Keratinocyte (primary cell): Measurements from ENCODE around the gene KDM2A. TPM values are rescaled to one million over a fixed set of nuclear protein-coding genes. Genes with fewer than 3 reads are reported as not detected.

ENCODE experiments used
- DNase-seq: peaks from one replicate; pipeline ENCODE4 v3.0.0-alpha.2; 2011; ENCODE audit warnings: low read depth, missing footprints, low spot score
- FAIRE-seq: peaks from 2 replicates; lab custom pipeline; 2011; peaks lifted over from hg19 to GRCh38; lab: Jason Lieb, UNC
- H2AFZ ChIP-seq: 2 replicates; pipeline ENCODE4 v1.6.0; 2012; ENCODE audit warnings: low read length, control low read depth, inconsistent platforms; ENCODE audit not compliant: control insufficient read depth
- H3K27ac ChIP-seq: 2 replicates; pipeline ENCODE4 v1.5.1; 2011; ENCODE audit warnings: low read length; ENCODE audit not compliant: control insufficient read depth, insufficient read depth
- H3K27me3 ChIP-seq: 3 replicates; pipeline ENCODE4 v1.6.0; 2011; ENCODE audit warnings: low read length; ENCODE audit not compliant: control insufficient read depth, insufficient read depth; ENCODE audit errors: extremely low read depth
- H3K36me3 ChIP-seq, 2 experiments: 2 replicates in 1 of 2; 3 replicates in 1 of 2; pipeline ENCODE4 v1.5.1; 2011; ENCODE audit warnings: low read length in 2 of 2, mild to moderate bottlenecking in 1 of 2; ENCODE audit not compliant: control insufficient read depth in 2 of 2, insufficient read depth in 2 of 2; ENCODE audit errors: extremely low read depth in 1 of 2
- H3K4me1 ChIP-seq: 3 replicates; pipeline ENCODE4 v1.5.1; 2011; ENCODE audit warnings: low read length; ENCODE audit not compliant: control insufficient read depth, insufficient read depth; ENCODE audit errors: extremely low read depth
- H3K4me2 ChIP-seq: 3 replicates; pipeline ENCODE4 v1.6.0; 2011; ENCODE audit warnings: low read depth, low read length; ENCODE audit not compliant: control insufficient read depth, insufficient read depth; ENCODE audit errors: extremely low read depth
- H3K4me3 ChIP-seq, 3 experiments: fragments of 200-600 bp in 1 of 3; sonication (generic) in 1 of 3; 2 replicates in 2 of 3; 3 replicates in 1 of 3; pipeline ENCODE4 v1.5.1; 2011 to 2016; ENCODE audit warnings: low read length in 3 of 3, mild to moderate bottlenecking in 3 of 3, control low read depth in 2 of 3, inconsistent platforms in 1 of 3, low read depth in 1 of 3, mixed read lengths in 1 of 3, mixed run types in 1 of 3, moderate library complexity in 1 of 3; ENCODE audit not compliant: control insufficient read depth in 2 of 3, insufficient read depth in 2 of 3; ENCODE audit errors: extremely low read depth in 1 of 3
- H3K79me2 ChIP-seq: 2 replicates; pipeline ENCODE4 v1.6.0; 2012; ENCODE audit warnings: low read length; ENCODE audit not compliant: control insufficient read depth, insufficient read depth
- H3K9ac ChIP-seq: 3 replicates; pipeline ENCODE4 v1.6.0; 2011; ENCODE audit warnings: low read length; ENCODE audit not compliant: control insufficient read depth, insufficient read depth; ENCODE audit errors: extremely low read depth
- H3K9me1 ChIP-seq: 3 replicates; pipeline ENCODE4 v1.6.0; 2011; ENCODE audit warnings: low read length; ENCODE audit not compliant: control insufficient read depth, insufficient read depth; ENCODE audit errors: extremely low read depth
- H3K9me3 ChIP-seq: 2 replicates; pipeline ENCODE4 v1.5.1; 2012; ENCODE audit warnings: low read depth, low read length; ENCODE audit not compliant: control insufficient read depth
- H4K20me1 ChIP-seq: 3 replicates; pipeline ENCODE4 v1.6.0; 2011; ENCODE audit warnings: low read length; ENCODE audit not compliant: control insufficient read depth, insufficient read depth; ENCODE audit errors: extremely low read depth
- EZH2 ChIP-seq: IDR thresholded peaks from one replicate; pipeline ENCODE4 v1.6.1; 2012; ENCODE audit warnings: inconsistent platforms, mild to moderate bottlenecking, low read length, moderate library complexity
- dilution Hi-C: fragments of 300-500 bp; cut with MboI; formaldehyde crosslinking; loops from one replicate; pipeline ENCODE4 v1.7.0; 2020; ENCODE audit warnings: low sequenced_read_pairs; ENCODE audit not compliant: extremely low pct_ligation_motif_present
- polyA plus RNA-seq, 5 experiments: library from polyadenylated mRNA; depleted of rRNA in 3 of 5; stranded (reverse) in 3 of 5; stranded (forward) in 1 of 5; unstranded in 1 of 5; fragments of >200 nt; gene quantifications; 1 replicate in 1 of 5; 2 replicates in 3 of 5; 3 replicates in 1 of 5; pipeline versions ENCODE4 v1.2.1 to v1.2.3, GENCODE V29; 2011 to 2012; ENCODE audit warnings: missing spikeins in 2 of 5, low read depth in 1 of 5, low replicate concordance in 1 of 5
- TF ChIP-seq, protein P1 (sequence below), 3 experiments: IDR thresholded peaks in 1 of 3; conservative IDR thresholded peaks in 1 of 3; optimal IDR thresholded peaks in 1 of 3; 2 replicates in 2 of 3; 3 replicates in 1 of 3; pipeline versions ENCODE3 to v1.5.1; 2011; ENCODE audit warnings: low read length in 3 of 3, mild to moderate bottlenecking in 3 of 3, moderate library complexity in 2 of 3, control low read depth in 1 of 3, inconsistent platforms in 1 of 3; ENCODE audit not compliant: insufficient read depth in 2 of 3; ENCODE audit errors: extremely low read depth in 1 of 3

KDM2A gene
- polyA plus RNA-seq, 1 donor (not counting 4 experiments of a cell fraction or from before 2014, with no cell fraction given) = 29.9 TPM

DNA sequence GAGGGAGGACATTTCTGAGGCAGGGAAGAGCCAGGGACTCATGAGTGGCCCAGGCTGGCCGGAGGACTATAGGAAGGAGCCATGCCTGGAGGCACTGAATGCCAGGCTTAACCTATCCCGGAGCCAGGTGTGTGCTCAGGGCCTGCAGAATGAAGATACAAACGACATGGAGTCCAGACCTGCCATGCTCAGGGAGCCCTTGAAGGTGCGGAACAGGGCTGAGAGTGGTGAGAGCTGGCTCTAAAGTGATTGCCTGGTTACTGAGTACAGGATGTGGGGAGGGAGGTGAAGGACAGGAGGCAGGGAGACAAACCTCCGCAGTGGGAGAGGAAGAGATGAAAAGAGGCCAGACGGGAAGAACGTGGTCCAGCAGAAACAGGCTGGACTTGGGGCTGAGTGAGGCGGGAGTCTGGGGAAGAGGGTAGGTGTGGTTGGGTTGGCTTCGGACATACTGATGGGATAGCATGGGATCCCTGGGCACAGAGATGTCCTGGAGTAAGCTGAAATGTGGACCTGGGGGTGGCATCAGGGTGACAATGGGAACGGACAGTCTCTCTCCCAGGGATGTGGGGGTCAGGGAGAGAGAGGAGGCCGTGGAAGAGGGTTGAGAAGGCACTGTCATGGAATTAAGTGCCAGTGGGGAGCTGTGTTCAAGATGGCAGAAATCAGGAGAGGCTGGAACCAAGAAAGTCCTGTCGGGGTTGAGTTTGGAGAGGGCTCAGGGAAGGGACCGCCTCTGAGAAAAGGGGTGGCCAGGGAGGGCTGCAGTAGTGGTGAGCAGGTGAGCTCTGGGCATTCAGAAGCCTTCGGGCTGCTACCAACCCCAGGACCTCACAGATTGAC lies 168.5 kb downstream of the KDM2A start:
- peak overlapping the region in 1 of 3 experiments; percentile 1 for H3K4me3 ChIP-seq
- peaks cover 24% of the 10 kb centered on the region for H3K4me1 ChIP-seq
- H3K27ac ChIP-seq = peak overlapping the region; percentile 67
- no peak overlapping the region for H2AFZ ChIP-seq
- no peaks in the 10 kb centered on the region for H3K9me3 ChIP-seq
- peaks cover 25% of the 10 kb centered on the region for H3K79me2 ChIP-seq
- FAIRE-seq = no peak
- H4K20me1 ChIP-seq = no peaks in the 10 kb centered on the region
- TF ChIP-seq, protein P1, sequence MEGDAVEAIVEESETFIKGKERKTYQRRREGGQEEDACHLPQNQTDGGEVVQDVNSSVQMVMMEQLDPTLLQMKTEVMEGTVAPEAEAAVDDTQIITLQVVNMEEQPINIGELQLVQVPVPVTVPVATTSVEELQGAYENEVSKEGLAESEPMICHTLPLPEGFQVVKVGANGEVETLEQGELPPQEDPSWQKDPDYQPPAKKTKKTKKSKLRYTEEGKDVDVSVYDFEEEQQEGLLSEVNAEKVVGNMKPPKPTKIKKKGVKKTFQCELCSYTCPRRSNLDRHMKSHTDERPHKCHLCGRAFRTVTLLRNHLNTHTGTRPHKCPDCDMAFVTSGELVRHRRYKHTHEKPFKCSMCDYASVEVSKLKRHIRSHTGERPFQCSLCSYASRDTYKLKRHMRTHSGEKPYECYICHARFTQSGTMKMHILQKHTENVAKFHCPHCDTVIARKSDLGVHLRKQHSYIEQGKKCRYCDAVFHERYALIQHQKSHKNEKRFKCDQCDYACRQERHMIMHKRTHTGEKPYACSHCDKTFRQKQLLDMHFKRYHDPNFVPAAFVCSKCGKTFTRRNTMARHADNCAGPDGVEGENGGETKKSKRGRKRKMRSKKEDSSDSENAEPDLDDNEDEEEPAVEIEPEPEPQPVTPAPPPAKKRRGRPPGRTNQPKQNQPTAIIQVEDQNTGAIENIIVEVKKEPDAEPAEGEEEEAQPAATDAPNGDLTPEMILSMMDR (optimal IDR thresholded peaks at IDR 0.05 in 1 of 3, IDR thresholded peaks at IDR 0.05 in 1 of 3, conservative IDR thresholded peaks at IDR 0.05 in 1 of 3; ENCODE audit: extremely low read depth in 1 of 3, insufficient read depth in 2 of 3, low read length in 3 of 3) = no peak
- no peak for TF ChIP-seq EZH2
- DNase-seq = no peak
- H3K27me3 ChIP-seq = no peaks in the 10 kb centered on the region
- dilution Hi-C loops = no loop called here
- peak overlapping the region; percentile 34 for H3K4me2 ChIP-seq
- no peaks in the 10 kb centered on the region for H3K9me1 ChIP-seq
- H3K9ac ChIP-seq = peak overlapping the region; percentile 63
- H3K36me3 ChIP-seq = peaks cover 31 to 40% of the 10 kb centered on the region in 2 experiments

DNA sequence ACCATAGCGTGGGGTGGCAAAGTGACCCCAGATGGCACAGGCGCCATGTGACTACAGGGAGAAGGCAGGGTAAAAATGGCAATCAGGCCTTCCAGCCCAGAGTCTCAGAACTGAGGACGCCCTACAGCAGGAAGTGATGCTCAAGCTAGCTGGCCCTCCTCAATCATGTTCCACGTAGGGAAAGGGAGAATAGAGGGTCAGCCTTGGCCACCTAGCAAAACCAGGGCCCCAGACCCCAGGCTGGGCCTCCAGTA lies 169.1 kb downstream of the KDM2A start:
- Histone ChIP-seq H3K9me1 (no peaks in the 10 kb centered on the region), H3K79me2 (peaks cover 25% of the 10 kb centered on the region), H2AFZ (no peak overlapping the region), H3K9ac (peak overlapping the region; percentile 63), H3K4me3 (peak overlapping the region in 2 of 3 experiments; percentile 64 to 71), H3K4me2 (peak overlapping the region; percentile 34), H4K20me1 (no peaks in the 10 kb centered on the region), H3K9me3 (no peaks in the 10 kb centered on the region), H3K4me1 (peaks cover 27% of the 10 kb centered on the region), H3K27me3 (no peaks in the 10 kb centered on the region), H3K36me3 (peaks cover 28 to 34% of the 10 kb centered on the region in 2 experiments), H3K27ac (peak overlapping the region; percentile 67)
- dilution Hi-C loops = no loop called here
- DNase-seq = no peak
- FAIRE-seq = no peak
- TF ChIP-seq, protein P1 (optimal IDR thresholded peaks at IDR 0.05 in 1 of 3, IDR thresholded peaks at IDR 0.05 in 1 of 3, conservative IDR thresholded peaks at IDR 0.05 in 1 of 3; ENCODE audit: extremely low read depth in 1 of 3, insufficient read depth in 2 of 3, low read length in 3 of 3) = no peak
- no peak for TF ChIP-seq EZH2
